COLO668 (cell line): ENCODE data around the gene STAT6.
"Not testable (repeated sequence)": the region's sequence is repeated elsewhere in the genome, so short reads cannot be mapped to it uniquely, and the experiment has no call there.

Source experiments
- DNase-seq: peaks from one replicate; lab custom pipeline; 2025; ENCODE audit not compliant: unreplicated experiment; lab: John Stamatoyannopoulos, UW

STAT6 gene

GRCh38 chr12:57127726-57128518 lies 16.8 kb upstream of the STAT6 start, which contains the start of gene LRP1:
Gene LRP1 (plus strand): TSS chr12:57128483. CDS start chr12:57128965, 482 bp downstream.
- peak; percentile 13 for DNase-seq

- peak; percentile 48 for DNase-seq
Measured at GRCh38 chr12:57127101-57127725, 16.1 kb upstream of the STAT6 start.

GRCh38 chr12:57126561-57126960 lies 15.4 kb upstream of the STAT6 start:
- DNase-seq = no peak

- DNase-seq = no peak
Measured at GRCh38 chr12:57126061-57126460, 14.9 kb upstream of the STAT6 start.

- peak; percentile 58 for DNase-seq
Measured at GRCh38 chr12:57124261-57124877, 13.2 kb upstream of the STAT6 start.

- no peak for DNase-seq
Measured at GRCh38 chr12:57123813-57124212, 12.7 kb upstream of the STAT6 start.

GRCh38 chr12:57120718-57121117 lies 9.6 kb upstream of the STAT6 start:
- DNase-seq = not testable (repeated sequence)

GRCh38 chr12:57119294-57120085 lies 8.3 kb upstream of the STAT6 start:
- DNase-seq = no peak

- no peak for DNase-seq
Measured at GRCh38 chr12:57118711-57119271, 7.6 kb upstream of the STAT6 start.

- DNase-seq = no peak
Measured at GRCh38 chr12:57116580-57117281, 5.6 kb upstream of the STAT6 start.

GRCh38 chr12:57112492-57113294 lies 1.5 kb upstream of the STAT6 start:
- no peak for DNase-seq

GRCh38 chr12:57110104-57111030 lies 795 bp downstream of the STAT6 start:
- peak; percentile 60 for DNase-seq

- no peak for DNase-seq
Measured at GRCh38 chr12:57109207-57110103, 1.7 kb downstream of the STAT6 start.

GRCh38 chr12:57107456-57108155 lies 3.6 kb downstream of the STAT6 start:
- no peak for DNase-seq

GRCh38 chr12:57106021-57106708 lies 5.0 kb downstream of the STAT6 start:
- no peak for DNase-seq
